HG02981 (cell line): ENCODE results near the gene CNTNAP2.
"Not testable (repeated sequence)": the region's sequence is repeated elsewhere in the genome, so short reads cannot be mapped to it uniquely, and the experiment has no call there.

ENCODE experiments used
- ATAC-seq: cut with Tn5 transposase; IDR thresholded peaks from one replicate; pipeline ENCODE4 v1.9.1; 2021; ENCODE audit warnings: mild to moderate bottlenecking, moderate library complexity; ENCODE audit not compliant: unreplicated experiment

Gene CNTNAP2

GRCh38 chr7:147069771-147070170 lies 953.2 kb downstream of the CNTNAP2 start:
- no peak for ATAC-seq

- ATAC-seq = no peak
These were observed 954.3 kb downstream of the CNTNAP2 start for GRCh38 chr7:147070886-147071285.

- no peak for ATAC-seq
These were observed 954.9 kb downstream of the CNTNAP2 start for GRCh38 chr7:147071536-147071935.

- ATAC-seq = no peak
These were observed 961.7 kb downstream of the CNTNAP2 start for GRCh38 chr7:147078312-147078711.

- no peak for ATAC-seq
These were observed 962.5 kb downstream of the CNTNAP2 start for GRCh38 chr7:147079083-147079482.

GRCh38 chr7:147079921-147080420 lies 963.4 kb downstream of the CNTNAP2 start:
- ATAC-seq = no peak

- no peak for ATAC-seq
These were observed 964.5 kb downstream of the CNTNAP2 start for GRCh38 chr7:147081117-147081516.

GRCh38 chr7:147089051-147089461 lies 972.5 kb downstream of the CNTNAP2 start:
- no peak for ATAC-seq

- no peak for ATAC-seq
These were observed 973.0 kb downstream of the CNTNAP2 start for GRCh38 chr7:147089608-147090007.

GRCh38 chr7:147096629-147097028 lies 980.0 kb downstream of the CNTNAP2 start:
- ATAC-seq = no peak

GRCh38 chr7:147103224-147103623 lies 986.6 kb downstream of the CNTNAP2 start:
- no peak for ATAC-seq

- ATAC-seq = no peak
These were observed 990.1 kb downstream of the CNTNAP2 start for GRCh38 chr7:147106746-147107145.

- not testable (repeated sequence) for ATAC-seq
These were observed 997.9 kb downstream of the CNTNAP2 start for GRCh38 chr7:147114525-147114924.

- no peak for ATAC-seq
These were observed 1019.8 kb downstream of the CNTNAP2 start for GRCh38 chr7:147136352-147136751.

GRCh38 chr7:147145194-147145593 lies 1028.6 kb downstream of the CNTNAP2 start:
- ATAC-seq = no peak

- no peak for ATAC-seq
These were observed 1029.6 kb downstream of the CNTNAP2 start for GRCh38 chr7:147146169-147146568.

GRCh38 chr7:147151661-147152060 lies 1035.1 kb downstream of the CNTNAP2 start:
- ATAC-seq = no peak

GRCh38 chr7:147153571-147153970 lies 1037.0 kb downstream of the CNTNAP2 start:
- ATAC-seq = no peak

GRCh38 chr7:147161405-147161804 lies 1044.8 kb downstream of the CNTNAP2 start:
- ATAC-seq = no peak

GRCh38 chr7:147170341-147171012 lies 1053.9 kb downstream of the CNTNAP2 start:
- ATAC-seq = no peak

- ATAC-seq = no peak
These were observed 1054.4 kb downstream of the CNTNAP2 start for GRCh38 chr7:147171013-147171391.

GRCh38 chr7:147173883-147174282 lies 1057.3 kb downstream of the CNTNAP2 start:
- ATAC-seq = no peak

GRCh38 chr7:147182874-147183273 lies 1066.3 kb downstream of the CNTNAP2 start:
- ATAC-seq = no peak
